GM12878 (cell line): ENCODE measurements around the gene MED25. TPM values are rescaled to one million over a fixed set of nuclear protein-coding genes. Genes with fewer than 3 reads are reported as not detected.

Experiments used
- ATAC-seq: fragments of 200-7000 bp; cut with Tn5 transposase; 3 replicates; pipeline ENCODE4 v1.9.1; 2020; ENCODE audit warnings: mild to moderate bottlenecking, moderate library complexity
- BruUV-seq: library from RNA; stranded (reverse); fragments of 400-500 nt; replicated peaks from 2 replicates; lab custom pipeline; 2021; lab: Mats Ljungman, UMichigan
- CTCF ChIA-PET: fragments of 300-600 bp; sonication (Branson Sonifier 250); formaldehyde crosslinking; extraction: SDS; loops from one replicate; lab custom pipeline; 2021; ENCODE audit warnings: inconsistent platforms; lab: Yijun Ruan, JAX
- POLR2A ChIA-PET: fragments of 350-600 bp; formaldehyde crosslinking; extraction: SDS; loops from one replicate; lab custom pipeline; 2021; ENCODE audit warnings: inconsistent platforms; lab: Charles Lee
- RAD21 ChIA-PET: fragments of 300-600 bp; sonication (Branson Sonifier 250); formaldehyde crosslinking; loops from one replicate; lab custom pipeline; 2023; ENCODE audit warnings: antibody characterized with exemption; ENCODE audit not compliant: unreplicated experiment; lab: Charles Lee
- SMC1A ChIA-PET: fragments of 300-600 bp; sonication (Branson Sonifier 250); formaldehyde crosslinking; loops from one replicate; lab custom pipeline; 2023; ENCODE audit not compliant: unreplicated experiment, uncharacterized antibody; lab: Charles Lee
- DNase-seq: peaks from one replicate; pipeline ENCODE4 v3.0.0-alpha.2; 2011; ENCODE audit warnings: low read depth, low spot score
- FAIRE-seq: peaks from 3 replicates; lab custom pipeline; 2011; peaks lifted over from hg19 to GRCh38; lab: Jason Lieb, UNC
- H2AFZ ChIP-seq: 2 replicates; pipeline ENCODE4 v1.6.0; 2011; ENCODE audit warnings: low read depth, low read length, control low read depth; ENCODE audit not compliant: control insufficient read depth
- H3K27ac ChIP-seq: 2 replicates; pipeline ENCODE4 v1.5.1; 2011; ENCODE audit warnings: control low read depth; ENCODE audit not compliant: control insufficient read depth, insufficient read depth
- H3K27me3 ChIP-seq, 2 experiments: replicated peaks in 1 of 2; 2 replicates each; pipeline versions ENCODE4 v1.6.0 to v1.6.1; 2011; ENCODE audit warnings: low read length in 1 of 2; ENCODE audit not compliant: control insufficient read depth in 2 of 2, insufficient read depth in 2 of 2
- H3K36me3 ChIP-seq, 2 experiments: 2 replicates each; pipeline ENCODE4 v1.5.1; 2011; ENCODE audit warnings: low read length in 1 of 2; ENCODE audit not compliant: control insufficient read depth in 2 of 2, insufficient read depth in 2 of 2
- H3K4me1 ChIP-seq: 2 replicates; pipeline ENCODE4 v1.6.1; 2011; ENCODE audit warnings: mild to moderate bottlenecking, low read length, moderate library complexity, mixed read lengths; ENCODE audit not compliant: control insufficient read depth, insufficient read depth
- H3K4me2 ChIP-seq: 2 replicates; pipeline ENCODE4 v1.6.0; 2011; ENCODE audit warnings: control low read depth; ENCODE audit not compliant: control insufficient read depth, insufficient read depth
- H3K4me3 ChIP-seq: fragments of 200-600 bp; sonication (generic); 2 replicates; pipeline ENCODE4 v1.5.1; 2016
- H3K79me2 ChIP-seq: 2 replicates; pipeline ENCODE4 v1.6.0; 2011; ENCODE audit warnings: low read length; ENCODE audit not compliant: control insufficient read depth, insufficient read depth
- H3K9ac ChIP-seq: 2 replicates; pipeline ENCODE4 v1.8.0; 2011; ENCODE audit warnings: low read length, control low read depth, mixed read lengths; ENCODE audit not compliant: control insufficient read depth, insufficient read depth
- H3K9me3 ChIP-seq: replicated peaks from 3 replicates; pipeline ENCODE4 v1.5.1; 2011; ENCODE audit warnings: mild to moderate bottlenecking, low read length; ENCODE audit not compliant: control insufficient read depth, insufficient read depth
- H4K20me1 ChIP-seq: 2 replicates; pipeline ENCODE4 v1.6.0; 2011; ENCODE audit not compliant: control insufficient read depth, insufficient read depth
- EZH2 ChIP-seq: IDR thresholded peaks from 2 replicates; pipeline ENCODE4 v1.6.1; 2012; ENCODE audit warnings: low read depth, mild to moderate bottlenecking, control low read depth, inconsistent platforms, low read length, borderline replicate concordance; ENCODE audit not compliant: control insufficient read depth
- MEF2A ChIP-seq: IDR thresholded peaks from 2 replicates; pipeline ENCODE4 v1.6.1; 2011; ENCODE audit warnings: low read depth, mild to moderate bottlenecking, low read length, moderate library complexity; ENCODE audit not compliant: insufficient read depth
- MYB ChIP-seq: fragments of 150-350 bp; IDR thresholded peaks from 2 replicates; pipeline ENCODE4 v1.6.1; 2014; ENCODE audit warnings: mild to moderate bottlenecking, low read depth, low read length, borderline replicate concordance
- NFXL1 ChIP-seq: fragments of 450-650 bp; IDR thresholded peaks from 2 replicates; pipeline ENCODE4 v1.6.1; 2017; ENCODE audit warnings: antibody characterized with exemption, mild to moderate bottlenecking, borderline replicate concordance
- SMARCA5 ChIP-seq: fragments of 450-650 bp; IDR thresholded peaks from 2 replicates; pipeline ENCODE4 v1.6.1; 2017; ENCODE audit warnings: mild to moderate bottlenecking
- SREBF2 ChIP-seq: IDR thresholded peaks from 2 replicates; pipeline ENCODE4 v1.6.1; 2012; ENCODE audit warnings: mild to moderate bottlenecking, low read length
- YY1 ChIP-seq: IDR thresholded peaks from 2 replicates; pipeline ENCODE4 v1.6.1; 2011; ENCODE audit warnings: low read depth, mild to moderate bottlenecking, low read length
- ZNF384 ChIP-seq: IDR thresholded peaks from 2 replicates; pipeline ENCODE4 v1.6.1; 2012; ENCODE audit warnings: low read depth, mild to moderate bottlenecking, low read length, improper control_type of control experiment, borderline replicate concordance
- WGBS: methylation state at CpG from one replicate; pipeline ENCODE4 v1.1.6; 2016; ENCODE audit warnings: low lambda C conversion rate; ENCODE audit not compliant: insufficient replicate concordance, insufficient coverage; ENCODE audit errors: missing lambda C conversion rate; 5-methylcytosine and 5-hydroxymethylcytosine counted together
- in situ Hi-C: fragments of 300-500 bp; cut with MboI; formaldehyde crosslinking; loops from 9 replicates; pipeline ENCODE4 v1.14.3; 2018; ENCODE audit warnings: mixed read lengths
- intact Hi-C: fragments of 100-400 bp; cut with micrococcal nuclease; formaldehyde crosslinking; loops from one replicate; pipeline ENCODE4 v1.14.2; 2022; ENCODE audit not compliant: unreplicated experiment
- polyA plus RNA-seq, 11 experiments: library from polyadenylated mRNA; depleted of rRNA in 4 of 11; unstranded in 6 of 11; stranded (reverse) in 5 of 11; fragments of >200 nt; fragmentation: Nextera tagmentation in 4 of 11; fragmentation: Illumina TruSeq in 1 of 11; extraction: Ambion mirVana in 4 of 11; extraction: Trizol in 1 of 11; gene quantifications; 1 replicate in 1 of 11; 2 replicates in 10 of 11; pipeline versions ENCODE4 v1.2.1 to v1.2.3, GENCODE V29; 2011 to 2016; ENCODE audit warnings: inconsistent platforms in 2 of 11, missing spikeins in 2 of 11, low read depth in 1 of 11
- total RNA-seq, 4 experiments: library from RNA; depleted of rRNA in 3 of 4; stranded (reverse); fragments of >200 nt in 3 of 4; fragmentation: Illumina TruSeq in 1 of 4; extraction: Trizol in 1 of 4; gene quantifications; 2 replicates each; pipeline versions ENCODE4 v1.2.1 to v1.2.3, GENCODE V29; 2013 to 2021
- TF ChIP-seq, protein P1 (sequence below): fragments of 150-350 bp; IDR thresholded peaks from 2 replicates; pipeline ENCODE4 v1.6.1; 2014; ENCODE audit warnings: mild to moderate bottlenecking, low read depth, low read length
- TF ChIP-seq, protein P2 (sequence below): fragments of 450-650 bp; IDR thresholded peaks from 2 replicates; pipeline ENCODE4 v1.6.1; 2016; ENCODE audit warnings: mild to moderate bottlenecking, moderate library complexity, borderline replicate concordance

MED25 gene
- total and polyA plus RNA-seq, 10 of the 15 experiments (the other 5 are each of a cell fraction or from before 2014, with no cell fraction given), result 3.5 to 53.9 (median 17.1) TPM

DNA sequence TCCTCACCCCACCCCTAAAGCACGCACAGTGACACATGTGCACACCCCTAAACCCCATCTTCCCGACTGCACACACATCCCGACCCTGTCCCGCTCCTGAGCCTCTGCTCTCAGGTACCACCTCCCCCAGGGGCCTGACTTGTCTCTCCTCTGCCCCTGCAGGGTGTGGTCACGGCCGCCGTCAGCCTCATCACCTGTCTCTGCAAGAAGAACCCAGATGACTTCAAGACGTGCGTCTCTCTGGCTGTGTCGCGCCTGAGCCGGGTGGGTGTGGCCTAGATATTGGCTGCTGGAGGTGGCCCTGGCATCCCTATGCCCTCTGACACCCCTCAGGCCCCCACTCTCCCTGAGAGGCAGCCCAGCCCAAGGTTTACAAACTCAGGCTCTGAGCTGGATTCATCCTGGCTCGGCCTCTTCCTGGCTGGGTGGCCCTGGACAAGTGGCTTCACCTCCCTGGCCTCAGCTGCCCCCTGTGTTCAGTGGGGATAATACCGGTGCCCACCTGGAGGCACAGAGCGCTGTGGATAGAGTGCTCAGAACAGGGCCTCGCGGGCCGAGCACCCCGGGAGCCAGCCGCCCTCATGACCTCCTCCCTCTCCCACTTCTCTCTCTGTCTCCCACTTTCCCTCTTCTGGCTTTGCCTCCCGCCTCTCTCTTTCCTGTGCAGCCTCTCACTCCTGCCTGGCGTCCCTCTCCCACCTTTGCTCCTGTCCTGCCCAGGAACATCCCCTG lies 25.1 kb upstream of the MED25 start:
- FAIRE-seq (no peak), ATAC-seq (no peak), DNase-seq (no peak)
- Histone ChIP-seq H3K4me3 (no peak overlapping the region), H3K36me3 (peaks cover 18 to 31% of the 10 kb centered on the region in 2 experiments; a peak in 3 of 4 replicates), H2AFZ (no peak overlapping the region), H3K9ac (no peak overlapping the region), H3K4me1 (no peaks in the 10 kb centered on the region), H3K27ac (no peak overlapping the region), H3K4me2 (no peak overlapping the region), H3K27me3 (no peaks in the 10 kb centered on the region), H3K79me2 (no peaks in the 10 kb centered on the region), H4K20me1 (no peaks in the 10 kb centered on the region), H3K9me3 (no peaks in the 10 kb centered on the region)
- WGBS, result 92% methylated on average over 22 of the region's 22 CpGs
- SMC1A ChIA-PET, result no interaction called here
- CTCF ChIA-PET, result no interaction called here
- intact Hi-C loops (no loop called here), in situ Hi-C loops (no loop called here)
- TF ChIP-seq MYB (no peak), ZNF384 (no peak), YY1 (no peak), SREBF2 (no peak), NFXL1 (no peak), EZH2 (no peak), SMARCA5 (no peak), MEF2A (no peak)
- TF ChIP-seq, protein P1, sequence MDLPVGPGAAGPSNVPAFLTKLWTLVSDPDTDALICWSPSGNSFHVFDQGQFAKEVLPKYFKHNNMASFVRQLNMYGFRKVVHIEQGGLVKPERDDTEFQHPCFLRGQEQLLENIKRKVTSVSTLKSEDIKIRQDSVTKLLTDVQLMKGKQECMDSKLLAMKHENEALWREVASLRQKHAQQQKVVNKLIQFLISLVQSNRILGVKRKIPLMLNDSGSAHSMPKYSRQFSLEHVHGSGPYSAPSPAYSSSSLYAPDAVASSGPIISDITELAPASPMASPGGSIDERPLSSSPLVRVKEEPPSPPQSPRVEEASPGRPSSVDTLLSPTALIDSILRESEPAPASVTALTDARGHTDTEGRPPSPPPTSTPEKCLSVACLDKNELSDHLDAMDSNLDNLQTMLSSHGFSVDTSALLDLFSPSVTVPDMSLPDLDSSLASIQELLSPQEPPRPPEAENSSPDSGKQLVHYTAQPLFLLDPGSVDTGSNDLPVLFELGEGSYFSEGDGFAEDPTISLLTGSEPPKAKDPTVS, result no peak
- TF ChIP-seq, protein P2, sequence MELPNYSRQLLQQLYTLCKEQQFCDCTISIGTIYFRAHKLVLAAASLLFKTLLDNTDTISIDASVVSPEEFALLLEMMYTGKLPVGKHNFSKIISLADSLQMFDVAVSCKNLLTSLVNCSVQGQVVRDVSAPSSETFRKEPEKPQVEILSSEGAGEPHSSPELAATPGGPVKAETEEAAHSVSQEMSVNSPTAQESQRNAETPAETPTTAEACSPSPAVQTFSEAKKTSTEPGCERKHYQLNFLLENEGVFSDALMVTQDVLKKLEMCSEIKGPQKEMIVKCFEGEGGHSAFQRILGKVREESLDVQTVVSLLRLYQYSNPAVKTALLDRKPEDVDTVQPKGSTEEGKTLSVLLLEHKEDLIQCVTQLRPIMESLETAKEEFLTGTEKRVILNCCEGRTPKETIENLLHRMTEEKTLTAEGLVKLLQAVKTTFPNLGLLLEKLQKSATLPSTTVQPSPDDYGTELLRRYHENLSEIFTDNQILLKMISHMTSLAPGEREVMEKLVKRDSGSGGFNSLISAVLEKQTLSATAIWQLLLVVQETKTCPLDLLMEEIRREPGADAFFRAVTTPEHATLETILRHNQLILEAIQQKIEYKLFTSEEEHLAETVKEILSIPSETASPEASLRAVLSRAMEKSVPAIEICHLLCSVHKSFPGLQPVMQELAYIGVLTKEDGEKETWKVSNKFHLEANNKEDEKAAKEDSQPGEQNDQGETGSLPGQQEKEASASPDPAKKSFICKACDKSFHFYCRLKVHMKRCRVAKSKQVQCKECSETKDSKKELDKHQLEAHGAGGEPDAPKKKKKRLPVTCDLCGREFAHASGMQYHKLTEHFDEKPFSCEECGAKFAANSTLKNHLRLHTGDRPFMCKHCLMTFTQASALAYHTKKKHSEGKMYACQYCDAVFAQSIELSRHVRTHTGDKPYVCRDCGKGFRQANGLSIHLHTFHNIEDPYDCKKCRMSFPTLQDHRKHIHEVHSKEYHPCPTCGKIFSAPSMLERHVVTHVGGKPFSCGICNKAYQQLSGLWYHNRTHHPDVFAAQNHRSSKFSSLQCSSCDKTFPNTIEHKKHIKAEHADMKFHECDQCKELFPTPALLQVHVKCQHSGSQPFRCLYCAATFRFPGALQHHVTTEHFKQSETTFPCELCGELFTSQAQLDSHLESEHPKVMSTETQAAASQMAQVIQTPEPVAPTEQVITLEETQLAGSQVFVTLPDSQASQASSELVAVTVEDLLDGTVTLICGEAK, result no peak
- RAD21 ChIA-PET, result no interaction called here
- POLR2A ChIA-PET, result no interaction called here
- no TSS peak for BruUV-seq
